GM04503 (cell line): Measurements from ENCODE around the gene BCORL1.

Experiments
- DNase-seq: peaks from one replicate; pipeline ENCODE4 v3.0.0-alpha.2; 2012; ENCODE audit warnings: low read depth

Gene BCORL1

DNA sequence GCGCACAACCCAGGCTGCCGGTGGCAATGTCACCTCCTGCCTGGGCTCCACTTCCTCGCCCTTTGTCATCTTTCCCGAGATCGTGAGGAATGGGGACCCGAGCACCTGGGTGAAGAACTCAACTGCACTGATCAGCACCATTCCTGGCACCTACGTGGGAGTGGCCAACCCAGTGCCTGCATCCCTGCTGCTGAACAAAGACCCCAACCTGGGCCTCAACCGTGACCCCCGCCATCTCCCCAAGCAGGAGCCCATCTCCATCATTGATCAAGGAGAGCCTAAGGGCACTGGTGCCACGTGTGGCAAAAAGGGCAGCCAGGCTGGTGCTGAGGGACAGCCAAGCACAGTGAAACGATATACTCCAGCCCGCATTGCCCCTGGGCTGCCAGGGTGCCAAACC lies 32.3 kb downstream of the BCORL1 start:
- DNase-seq = no peak

DNA sequence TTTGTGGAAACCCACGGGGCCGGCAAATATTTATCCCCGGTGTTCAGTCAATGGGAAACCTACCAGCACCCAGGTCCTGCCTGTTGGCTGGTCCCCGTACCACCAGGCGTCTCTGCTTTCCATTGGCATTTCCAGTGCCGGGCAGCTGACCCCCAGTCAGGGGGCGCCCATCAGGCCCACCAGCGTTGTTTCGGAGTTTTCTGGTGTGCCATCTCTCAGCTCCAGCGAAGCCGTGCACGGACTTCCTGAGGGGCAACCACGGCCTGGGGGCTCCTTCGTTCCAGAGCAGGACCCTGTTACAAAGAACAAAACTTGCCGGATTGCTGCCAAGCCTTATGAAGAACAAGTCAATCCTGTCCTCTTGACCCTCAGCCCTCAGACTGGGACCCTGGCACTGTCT lies 32.7 kb downstream of the BCORL1 start:
- no peak for DNase-seq

DNA sequence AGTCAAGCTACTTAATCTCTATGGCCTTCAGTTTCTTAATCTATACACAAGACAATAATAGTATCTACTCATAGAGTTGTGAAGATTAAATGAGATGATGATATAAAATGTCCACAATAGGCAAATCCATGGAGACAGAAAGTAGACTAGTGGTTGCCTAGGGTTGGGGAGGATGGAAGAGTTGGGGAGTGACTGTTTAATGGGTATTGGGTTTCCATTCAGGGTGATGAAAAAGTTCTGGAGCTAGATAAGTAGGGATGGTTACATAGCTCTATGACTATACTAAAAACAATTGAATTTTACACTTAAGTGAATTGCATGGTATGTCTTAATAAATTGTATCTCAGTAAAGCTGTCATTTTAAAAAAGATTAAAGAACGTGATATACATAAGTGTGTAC lies 35.7 kb downstream of the BCORL1 start:
- no peak for DNase-seq

DNA sequence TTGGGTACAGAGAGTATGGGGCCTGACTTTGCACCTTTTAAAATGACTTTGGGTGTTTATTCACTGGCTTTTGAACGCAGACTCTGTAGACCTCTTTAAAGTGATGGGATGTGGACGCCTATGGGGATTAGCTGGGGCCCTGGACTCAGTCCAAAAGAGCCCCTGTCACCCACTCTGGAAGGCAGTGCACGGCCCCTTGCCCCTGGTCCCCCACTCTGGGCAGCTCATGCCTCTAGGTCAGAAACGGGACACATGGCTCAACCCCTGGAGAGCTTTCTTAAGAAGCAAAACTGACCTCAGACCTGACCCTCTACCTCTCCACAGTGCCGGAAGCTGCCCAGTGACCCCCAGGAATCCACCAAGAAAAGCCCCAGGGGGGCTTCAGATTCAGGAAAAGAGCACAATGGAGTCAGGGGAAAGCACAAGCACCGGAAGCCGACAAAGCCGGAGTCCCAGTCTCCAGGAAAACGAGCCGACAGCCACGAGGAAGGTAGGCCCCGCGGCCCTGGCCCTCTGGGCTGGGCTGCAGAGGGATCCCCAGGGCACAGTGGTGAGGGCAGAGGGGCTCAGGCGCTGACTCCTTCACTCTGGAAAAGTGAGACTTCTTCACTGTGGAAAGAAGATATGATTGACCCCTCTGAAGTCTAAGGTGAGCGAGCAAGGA lies 38.4 kb downstream of the BCORL1 start:
- DNase-seq = no peak

DNA sequence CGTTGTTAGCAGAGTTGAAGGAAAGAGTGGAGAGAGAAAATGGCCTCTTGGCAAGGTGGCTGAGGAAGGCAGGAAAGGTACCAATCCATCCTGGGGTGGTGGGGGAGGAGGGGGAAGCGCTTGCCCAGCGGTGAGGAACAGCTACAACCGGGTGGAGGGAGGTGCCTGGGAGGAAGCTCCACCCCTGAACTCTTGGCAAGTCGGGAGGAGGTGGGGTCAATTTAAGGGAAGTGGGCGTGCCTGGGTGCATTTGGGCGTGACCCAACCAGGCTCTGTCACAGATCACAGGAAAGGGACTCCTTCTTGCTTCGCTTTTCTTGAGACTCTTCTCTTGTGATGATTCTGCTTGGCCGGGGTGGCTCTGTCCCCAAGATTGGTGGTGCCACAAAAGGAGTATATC lies 41.7 kb downstream of the BCORL1 start:
- no peak for DNase-seq

DNA sequence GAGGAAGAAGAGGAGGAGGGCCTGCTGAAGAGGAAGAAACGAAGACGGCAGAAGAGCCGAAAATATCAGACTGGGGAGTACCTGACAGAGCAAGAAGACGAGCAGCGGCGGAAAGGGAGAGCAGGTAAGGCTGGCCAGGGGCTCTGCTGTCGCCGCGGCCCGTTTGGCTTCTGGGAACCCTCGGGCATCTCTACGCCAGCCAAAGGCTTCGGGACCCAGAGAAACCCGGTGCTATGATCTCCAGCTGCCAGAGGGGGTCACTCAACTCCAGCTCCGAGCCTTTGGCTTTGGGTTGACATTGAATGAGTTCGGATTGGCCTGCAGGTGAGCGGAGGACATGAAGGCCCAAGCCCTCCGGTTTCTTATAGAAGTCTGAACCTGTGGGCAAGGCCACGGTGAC lies 42.8 kb downstream of the BCORL1 start:
- no peak for DNase-seq

DNA sequence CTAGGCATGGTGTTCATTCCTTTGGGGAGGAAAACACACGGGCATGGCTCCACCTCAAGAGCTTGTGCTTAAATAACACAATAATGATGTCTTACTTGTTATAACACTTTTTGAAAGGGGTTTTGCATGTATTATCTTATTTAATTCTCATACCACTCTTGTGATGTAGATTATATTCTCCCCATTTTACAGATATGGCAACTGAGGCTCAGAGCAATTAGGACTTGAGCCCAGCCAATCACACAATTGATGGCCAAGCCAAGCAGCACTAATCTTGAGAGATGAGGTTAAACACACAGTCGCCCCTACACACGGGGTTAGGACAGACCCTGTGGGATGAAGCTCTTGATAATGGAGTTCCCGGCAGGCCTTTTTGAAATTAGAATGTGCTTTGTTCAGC lies 45.1 kb downstream of the BCORL1 start:
- no peak for DNase-seq

DNA sequence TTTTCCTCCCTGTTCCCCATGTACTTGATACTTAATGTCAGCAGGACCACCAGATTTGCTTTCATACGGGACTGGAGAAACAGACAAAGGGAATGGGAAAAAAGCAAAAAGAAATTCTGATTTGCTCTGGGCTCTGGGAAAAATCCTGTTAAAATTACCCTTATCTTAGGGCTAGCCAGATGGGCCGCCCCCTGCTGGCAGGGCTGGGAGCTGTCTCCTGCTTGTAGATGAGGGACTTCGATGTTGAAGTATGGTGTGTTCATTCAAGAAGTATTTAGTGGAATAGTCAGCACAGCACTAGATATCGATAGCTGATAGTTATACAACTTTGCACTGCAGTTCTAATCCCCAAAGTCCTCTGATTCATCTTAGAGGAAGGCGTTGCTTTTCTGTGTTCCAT lies 45.8 kb downstream of the BCORL1 start:
- no peak for DNase-seq

DNA sequence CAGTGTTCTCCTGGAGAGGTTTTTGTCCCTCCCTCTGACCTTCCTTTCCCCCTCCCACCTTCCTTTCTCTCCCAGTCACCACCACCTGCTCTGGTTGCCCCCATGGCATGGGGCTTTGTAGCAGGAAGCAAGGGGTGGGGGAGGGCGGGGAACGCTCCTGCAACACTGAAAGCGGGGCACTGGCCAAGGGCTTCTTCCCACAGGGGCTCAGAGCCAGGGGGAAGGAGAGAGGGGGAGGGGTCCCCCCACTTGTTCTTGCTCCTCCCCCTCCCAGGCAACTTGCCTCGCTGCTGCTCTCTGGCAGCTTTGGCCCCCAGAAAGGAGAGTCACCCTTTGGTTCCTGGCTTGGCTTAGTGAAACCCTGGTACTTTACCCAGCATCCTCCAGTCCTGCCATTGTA lies 48.4 kb downstream of the BCORL1 start:
- no peak for DNase-seq

DNA sequence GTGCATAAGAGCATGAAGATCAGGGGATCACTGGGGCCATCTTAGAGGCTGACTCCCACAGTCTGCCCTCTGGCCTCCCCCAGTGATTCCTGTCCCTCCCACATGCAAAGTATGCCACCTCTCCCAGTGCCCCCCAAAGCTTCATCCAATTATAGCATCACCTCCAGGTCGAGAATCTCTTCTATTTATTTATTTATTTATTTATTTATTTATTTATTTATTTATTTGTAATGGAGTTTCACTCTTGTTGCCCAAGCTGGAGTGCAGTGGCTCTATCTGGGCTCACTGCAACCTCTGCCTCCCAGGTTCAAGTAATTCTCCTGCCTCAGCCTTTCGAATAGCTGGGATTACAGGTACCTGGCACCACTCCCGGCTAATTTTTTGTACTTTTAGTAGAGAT lies 50.1 kb downstream of the BCORL1 start:
- DNase-seq = no peak

DNA sequence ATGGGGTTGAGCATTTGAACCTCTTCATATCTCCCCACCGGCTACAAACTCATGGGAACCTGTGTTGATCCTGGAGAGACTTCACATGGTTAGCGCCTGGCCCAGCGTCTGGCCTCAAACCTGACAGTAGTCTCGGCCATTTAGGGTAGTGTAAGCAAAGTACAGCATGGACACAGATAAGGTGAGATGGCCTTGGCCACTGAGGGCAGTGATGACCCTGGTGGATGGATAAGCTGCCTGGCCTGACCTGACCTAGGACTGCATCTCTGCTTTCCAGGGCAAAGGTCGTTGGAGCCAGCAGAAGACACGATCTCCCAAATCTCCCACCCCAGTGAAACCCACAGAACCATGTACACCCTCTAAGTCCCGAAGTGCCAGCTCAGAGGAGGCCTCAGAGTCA lies 51.7 kb downstream of the BCORL1 start:
- DNase-seq = no peak

DNA sequence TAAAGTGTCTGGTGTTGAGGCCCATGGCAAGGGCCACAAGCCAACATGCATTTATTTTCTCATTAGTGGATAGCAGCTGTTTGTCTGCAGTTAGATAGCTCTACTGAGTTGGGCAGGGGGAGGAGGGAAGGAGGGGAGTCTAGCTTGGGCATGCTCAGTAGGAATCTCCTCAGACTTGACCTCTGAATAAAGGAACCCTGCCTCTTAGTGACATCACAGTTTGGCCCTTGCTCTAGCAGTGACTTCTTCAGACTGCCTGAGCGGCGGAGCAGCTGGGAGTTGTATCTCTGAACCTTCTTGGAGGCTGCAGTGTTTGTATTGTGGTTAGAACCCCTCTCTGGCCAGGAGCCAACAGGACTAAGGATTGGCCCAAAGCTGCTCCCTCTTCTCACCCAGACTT lies 57.4 kb downstream of the BCORL1 start:
- no peak for DNase-seq

DNA sequence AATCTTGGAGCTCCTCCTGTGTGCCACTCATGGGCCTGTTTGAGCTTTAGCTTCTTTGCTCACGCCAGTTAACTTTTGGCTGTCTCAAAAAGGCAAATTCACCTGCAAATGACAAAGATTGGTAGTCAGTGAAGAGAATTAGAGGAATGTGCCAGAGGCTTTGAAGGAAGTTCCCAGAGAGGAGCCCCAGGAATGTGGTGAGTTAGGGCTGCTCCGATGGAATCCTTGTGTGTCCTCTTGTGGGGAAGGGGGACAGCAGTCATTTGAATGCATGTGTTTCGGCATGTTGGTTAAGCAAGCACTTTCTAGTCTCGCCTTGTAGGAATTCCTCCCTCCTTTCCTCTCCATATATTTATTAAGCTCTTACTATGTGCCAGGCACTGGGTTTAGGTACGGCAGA lies 65.0 kb downstream of the BCORL1 start:
- DNase-seq = no peak

DNA sequence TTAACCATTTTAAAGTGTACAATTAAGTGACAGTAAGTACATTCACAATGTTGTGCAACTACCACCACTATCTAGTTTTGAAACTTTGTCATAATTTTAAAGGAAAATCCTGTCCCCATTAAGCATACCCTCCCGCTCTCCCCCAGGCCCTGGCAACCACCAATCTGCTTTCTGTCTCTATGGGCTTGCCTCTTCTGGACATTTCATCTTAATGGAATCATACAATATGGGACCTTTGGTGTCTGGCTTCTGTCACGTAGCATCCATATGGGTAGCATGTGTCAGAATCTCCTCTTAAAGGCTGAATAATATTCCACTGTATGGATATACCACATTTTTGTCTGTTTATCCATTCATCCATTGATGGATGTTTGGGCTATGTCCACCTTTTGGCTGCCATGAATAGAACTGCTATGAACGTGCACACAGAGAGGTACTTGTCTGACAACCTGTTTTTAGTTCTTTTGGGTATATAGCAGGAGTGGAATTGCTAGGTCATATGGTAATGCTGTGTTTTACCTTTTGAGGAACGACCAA lies 66.3 kb downstream of the BCORL1 start:
- DNase-seq = no peak

DNA sequence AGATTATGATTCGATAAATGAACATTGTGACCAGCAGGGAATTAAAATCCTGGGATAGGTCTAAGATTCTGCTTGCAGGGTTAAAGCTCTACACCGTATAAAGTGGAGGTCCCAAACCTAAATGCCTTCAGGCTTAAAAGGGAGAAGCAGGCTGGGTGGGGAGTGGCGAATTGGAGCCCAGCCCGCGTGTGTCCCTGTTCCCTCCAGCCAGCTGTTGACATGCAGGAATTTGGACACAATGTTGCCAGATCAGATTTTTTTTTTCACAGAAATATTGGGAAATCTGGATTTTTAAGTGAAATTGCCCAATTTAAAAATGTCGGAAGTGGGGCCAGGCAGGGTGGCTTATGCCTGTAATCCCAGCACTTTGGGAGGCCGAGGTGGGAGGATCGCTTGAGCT lies 67.4 kb downstream of the BCORL1 start:
- no peak for DNase-seq

DNA sequence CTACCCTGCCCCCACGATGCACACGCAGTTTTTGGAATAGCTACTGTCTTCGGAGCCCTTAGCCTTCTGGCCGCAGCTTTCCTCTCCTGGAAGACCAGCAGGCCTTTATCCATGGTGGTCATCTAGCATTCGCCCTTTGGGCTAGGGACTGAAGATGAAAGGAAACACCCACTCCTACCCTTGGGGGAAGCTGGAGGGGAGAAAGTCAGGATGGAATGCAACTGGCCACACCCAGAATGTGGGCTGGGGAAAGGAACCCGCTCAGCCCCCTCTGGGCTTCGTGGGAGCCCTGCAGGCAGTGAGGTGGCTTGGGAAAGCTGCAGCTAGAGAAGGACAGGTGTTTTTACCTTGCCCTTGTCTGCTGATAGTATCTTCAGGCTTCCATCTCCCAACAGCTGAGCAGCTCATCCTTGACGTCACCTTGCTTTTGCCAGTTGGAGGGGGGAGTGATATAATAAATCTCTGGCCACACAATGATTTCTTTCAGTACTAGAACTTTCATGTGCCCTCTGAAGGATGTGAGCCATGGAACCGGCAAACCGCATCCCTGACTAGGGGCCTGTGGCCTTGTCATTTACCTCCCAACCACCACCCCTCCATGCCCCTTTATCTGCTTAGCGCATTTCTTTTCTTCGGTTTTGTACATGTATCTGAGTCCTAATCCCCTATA lies 68.9 kb downstream of the BCORL1 start:
- no peak for DNase-seq

DNA sequence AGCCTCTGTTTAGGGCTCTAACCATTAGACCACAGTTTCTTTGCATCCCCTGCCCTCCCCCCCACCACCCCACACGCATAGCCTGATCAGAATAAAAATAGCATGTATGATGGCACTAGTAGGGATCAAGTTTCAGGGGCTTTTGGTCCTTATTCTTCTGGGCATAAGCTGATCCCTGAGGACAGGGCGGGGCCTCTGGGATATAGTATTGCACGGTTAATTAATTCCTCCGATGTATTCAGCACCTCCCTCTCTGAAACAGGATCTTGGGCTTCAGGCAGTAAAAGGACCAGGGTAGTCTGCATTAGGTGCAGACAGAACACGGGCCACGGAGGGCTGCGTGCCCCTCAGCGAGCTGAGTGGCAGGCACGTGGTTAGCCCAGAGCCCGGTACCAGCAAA lies 70.8 kb downstream of the BCORL1 start:
- no peak for DNase-seq

DNA sequence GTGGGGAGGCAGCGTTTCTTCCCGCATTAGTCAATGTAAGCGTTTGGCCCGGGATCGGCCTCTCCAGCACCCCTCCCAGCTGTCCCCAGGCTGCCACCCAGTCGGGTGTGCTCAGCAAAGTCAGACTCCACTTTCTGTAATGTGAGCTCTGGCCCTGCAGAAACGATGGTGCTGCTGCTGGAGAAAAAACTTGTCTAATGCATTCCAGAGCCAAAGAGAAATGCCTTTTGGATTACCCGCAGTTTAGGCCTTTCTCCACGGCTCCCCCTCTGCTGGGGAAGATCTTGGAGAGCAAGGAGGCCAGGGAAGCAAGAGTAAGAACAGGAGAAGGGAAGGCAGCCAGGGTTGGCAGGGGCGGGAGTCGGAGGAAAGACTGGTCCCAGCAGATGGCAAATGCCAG lies 72.7 kb downstream of the BCORL1 start:
- DNase-seq = peak; percentile 53

DNA sequence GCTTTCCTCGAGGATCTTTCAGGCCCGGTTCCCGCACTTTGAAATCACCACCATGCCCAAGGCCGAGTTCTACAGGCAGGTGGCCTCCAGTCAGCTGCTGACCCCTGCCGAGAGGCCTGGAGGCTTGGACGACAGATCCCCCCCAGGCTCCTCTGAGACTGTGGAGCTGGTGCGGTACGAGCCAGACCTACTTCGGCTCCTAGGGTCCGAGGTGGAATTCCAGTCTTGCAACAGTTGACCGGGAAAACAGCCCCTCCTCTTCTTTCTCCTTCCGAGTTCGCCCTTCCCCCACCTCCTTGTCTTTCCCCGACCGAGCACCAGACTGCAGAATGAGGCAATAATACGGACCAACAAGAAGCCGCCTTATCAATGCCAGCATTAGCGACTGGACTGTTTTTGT lies 73.5 kb downstream of the BCORL1 start:
- no peak for DNase-seq

DNA sequence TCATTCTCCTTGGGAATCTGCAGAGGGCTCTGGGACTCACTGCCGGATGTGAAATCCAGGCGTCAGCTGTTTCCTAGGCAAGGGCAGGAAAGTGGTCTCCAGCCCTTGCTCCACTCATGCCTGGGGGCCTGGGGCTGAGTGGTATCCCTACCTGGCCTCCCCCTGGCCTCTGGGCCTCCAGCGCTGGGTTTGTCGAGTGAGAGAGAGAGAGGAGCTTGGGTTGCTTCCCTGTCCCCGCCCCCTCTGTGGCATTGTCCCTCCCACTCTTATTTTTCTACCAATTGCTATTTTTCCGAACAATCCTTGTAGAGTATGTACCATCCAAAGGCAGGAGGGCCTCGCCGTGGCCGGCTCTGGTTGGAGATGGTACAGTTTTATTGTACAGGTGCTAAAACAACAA lies 74.8 kb downstream of the BCORL1 start:
- no peak for DNase-seq

DNA sequence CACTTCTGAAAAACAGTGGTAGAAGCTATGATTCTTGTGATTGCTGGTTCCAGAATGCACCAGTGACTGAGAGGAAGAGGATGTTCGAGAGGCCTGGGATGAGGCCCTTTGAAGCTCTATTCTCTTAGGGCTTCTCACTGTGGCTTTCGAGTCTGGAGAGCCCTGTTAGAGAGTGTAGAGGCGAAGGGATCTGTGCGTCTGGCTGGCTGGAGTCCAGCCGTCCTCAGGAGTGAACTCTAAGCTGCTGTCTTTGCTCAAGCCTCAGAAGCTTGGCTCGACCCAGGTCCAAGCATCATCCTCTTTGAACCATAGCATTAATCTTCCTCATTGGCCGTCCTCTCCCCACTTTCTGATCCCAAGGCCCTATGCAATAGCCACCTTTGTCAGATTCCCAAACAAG lies 76.2 kb downstream of the BCORL1 start:
- no peak for DNase-seq

DNA sequence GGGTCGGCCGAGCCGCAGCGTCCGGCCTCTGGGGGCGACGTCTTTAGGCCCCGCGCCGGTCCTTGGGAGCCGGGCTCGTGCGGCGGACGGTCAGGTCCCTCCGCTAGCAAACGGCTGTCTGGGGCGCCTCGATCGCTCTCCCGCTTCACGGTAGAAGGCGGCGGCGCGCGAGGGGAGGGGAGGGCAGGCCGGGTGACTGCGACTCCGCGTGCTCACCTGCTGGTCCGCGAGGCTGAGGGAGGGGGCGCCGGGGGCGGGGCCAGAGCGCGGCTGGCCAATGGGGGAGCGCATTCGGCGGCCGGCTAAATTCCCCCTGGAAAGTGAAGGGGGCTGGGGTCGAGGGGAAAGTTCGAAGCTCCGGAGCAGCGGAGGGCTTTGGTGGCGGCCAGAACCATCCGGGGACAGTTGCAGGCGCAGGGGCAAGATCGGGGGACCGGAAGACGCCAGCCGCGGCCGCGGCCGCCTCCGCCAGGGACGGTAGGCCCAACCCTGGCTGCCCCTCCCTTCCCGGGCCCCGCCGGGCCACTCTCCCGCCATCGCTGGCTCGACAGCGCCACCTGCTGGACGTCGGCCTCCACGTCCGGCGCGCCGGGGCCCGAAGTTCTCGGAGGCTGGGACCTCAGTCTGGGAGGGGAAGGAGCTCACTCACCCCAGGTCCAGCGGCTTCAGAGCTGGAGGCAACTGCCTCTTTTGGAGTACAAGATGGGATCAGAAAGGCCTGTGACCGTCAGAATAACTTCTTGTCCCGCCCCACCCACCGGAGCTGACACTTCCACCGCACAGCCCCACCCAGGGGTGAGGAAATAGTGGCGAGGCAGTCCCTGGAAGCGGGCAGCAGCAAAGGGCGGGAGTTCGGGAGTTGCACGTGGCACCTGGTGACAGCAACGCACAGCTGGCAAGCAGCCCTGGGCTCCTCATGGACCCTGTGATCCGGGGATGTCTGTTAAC lies 78.0 kb downstream of the BCORL1 start:
- no peak for DNase-seq
